DMS 273 (cell line): ENCODE results near the gene TAT.
A peak's percentile ranks its signal among the peaks of the same experiment; 100 is the strongest.
"Not testable (repeated sequence)": the region's sequence is repeated elsewhere in the genome, so short reads cannot be mapped to it uniquely, and the experiment has no call there.

Source experiments
- DNase-seq: peaks from one replicate; lab custom pipeline; 2025; ENCODE audit not compliant: unreplicated experiment; lab: John Stamatoyannopoulos, UW

The TAT gene

DNA sequence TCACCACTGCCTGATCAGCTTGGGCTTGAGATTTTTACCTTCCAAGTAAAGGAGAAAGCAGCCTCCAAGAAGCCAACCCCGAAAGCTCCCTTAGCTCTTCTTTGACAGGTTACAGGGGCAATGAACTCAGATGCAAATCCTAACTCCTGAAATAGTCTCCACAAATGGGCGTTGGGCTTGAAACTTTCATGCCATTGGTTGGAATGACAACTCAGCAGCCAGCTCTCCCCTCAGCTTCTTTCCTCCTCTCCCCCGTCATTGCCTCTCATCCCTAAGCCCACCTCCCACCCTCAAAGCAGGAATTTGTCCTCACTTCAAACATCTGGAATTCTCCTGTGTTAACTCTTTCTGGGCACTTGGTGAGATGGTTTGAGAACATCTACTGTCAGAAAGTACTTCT lies at the start of gene TAT:
TSS of gene TAT (minus strand) at position 122 of the 400 bp plus-strand sequence. CDS start 677 bp downstream, outside the sequence.
- no peak for DNase-seq

DNA sequence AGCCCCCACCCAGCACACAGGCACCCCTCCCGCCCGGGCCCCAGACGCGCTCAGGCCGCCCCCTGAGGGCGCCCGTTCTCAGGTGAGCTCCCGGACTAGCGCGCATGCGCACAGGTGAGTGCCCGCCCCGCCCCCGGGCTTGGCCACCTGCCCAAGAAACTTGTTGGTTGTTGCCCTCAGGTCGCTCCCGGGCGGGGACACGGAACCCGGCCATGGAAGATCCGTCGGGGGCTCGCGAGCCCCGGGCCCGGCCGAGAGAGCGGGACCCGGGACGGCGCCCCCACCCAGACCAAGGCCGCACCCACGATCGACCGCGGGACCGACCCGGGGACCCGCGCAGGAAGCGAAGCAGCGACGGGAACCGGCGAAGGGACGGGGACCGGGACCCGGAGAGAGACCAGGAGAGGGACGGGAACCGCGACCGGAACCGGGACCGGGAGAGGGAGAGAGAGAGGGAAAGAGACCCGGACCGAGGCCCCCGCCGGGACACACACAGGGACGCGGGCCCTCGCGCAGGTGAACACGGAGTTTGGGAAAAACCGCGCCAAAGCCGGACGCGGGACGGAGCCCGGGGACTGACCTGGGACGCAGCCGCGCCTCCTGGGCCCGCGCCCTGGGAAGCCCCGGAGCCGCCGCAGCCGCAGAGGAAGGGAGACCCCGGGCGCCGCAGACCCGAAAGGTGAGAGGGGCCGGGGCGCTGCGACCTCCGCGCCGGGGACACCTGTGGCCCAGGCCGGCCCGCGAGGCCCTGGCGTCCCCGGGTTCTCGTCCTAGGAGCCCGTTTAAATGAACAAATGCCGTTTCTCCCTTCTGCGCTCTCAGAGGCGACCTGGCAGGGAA lies 49.3 kb upstream of the TAT start, which contains the start of gene MARVELD3:
TSS of gene MARVELD3 (plus strand) at position 167 of the 840 bp plus-strand sequence. CDS start at position 213, 46 bp downstream.
- peak; percentile 46 for DNase-seq

DNA sequence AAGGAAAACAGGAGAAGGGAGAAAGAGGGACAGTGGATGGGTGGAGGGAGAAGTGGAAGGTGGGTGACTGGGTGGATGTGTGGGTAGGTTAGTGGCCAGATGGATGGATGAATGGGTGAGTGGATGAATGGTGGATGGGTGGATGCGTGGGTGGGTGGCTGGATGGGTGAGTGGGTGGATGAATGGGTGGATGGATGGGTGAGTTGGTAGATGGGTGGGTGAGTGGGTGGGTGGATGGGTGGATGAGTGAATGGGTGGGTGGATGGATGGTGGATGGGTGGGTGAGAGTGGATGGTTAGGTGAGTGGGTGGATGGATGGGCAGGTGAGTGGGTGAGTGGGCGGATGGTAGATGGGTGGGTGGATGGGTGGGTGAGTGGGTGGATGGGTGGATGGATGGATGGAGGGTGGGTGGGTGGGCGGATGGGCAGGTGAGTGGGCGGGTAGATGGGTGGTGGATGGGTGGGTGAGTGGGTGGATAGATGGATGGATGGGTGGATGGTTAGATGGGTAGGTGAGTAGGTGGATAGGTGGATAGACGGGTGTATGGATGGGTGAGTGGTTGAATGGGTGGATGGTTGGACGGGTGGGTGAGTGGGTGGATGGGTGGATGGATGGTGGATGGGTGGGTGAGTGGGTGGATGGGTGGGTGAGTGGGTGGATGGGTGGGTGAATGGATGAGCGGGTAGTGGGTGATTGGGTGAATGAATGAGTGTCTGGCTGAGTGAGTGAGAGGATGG lies 48.4 kb upstream of the TAT start:
- no peak for DNase-seq

DNA sequence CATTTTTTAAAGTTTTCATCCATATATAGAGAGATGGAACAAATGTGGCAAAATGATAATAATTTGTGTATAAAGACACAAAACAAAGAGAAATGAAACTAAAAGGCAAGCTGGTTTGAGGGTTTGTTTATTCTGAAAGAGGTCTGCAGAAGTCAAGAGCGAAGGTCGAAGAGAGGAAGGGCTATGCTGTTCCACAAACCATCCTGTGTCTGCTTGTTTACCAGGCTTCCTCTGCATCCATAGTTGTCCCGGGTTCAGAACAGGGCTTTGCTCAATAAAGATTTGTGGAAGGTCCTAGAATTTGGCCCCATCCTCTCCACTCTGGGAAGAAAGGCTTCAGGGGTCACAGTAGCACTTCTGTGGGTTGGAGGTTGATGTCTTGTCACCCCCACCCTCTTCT lies 46.7 kb upstream of the TAT start:
- no peak for DNase-seq

DNA sequence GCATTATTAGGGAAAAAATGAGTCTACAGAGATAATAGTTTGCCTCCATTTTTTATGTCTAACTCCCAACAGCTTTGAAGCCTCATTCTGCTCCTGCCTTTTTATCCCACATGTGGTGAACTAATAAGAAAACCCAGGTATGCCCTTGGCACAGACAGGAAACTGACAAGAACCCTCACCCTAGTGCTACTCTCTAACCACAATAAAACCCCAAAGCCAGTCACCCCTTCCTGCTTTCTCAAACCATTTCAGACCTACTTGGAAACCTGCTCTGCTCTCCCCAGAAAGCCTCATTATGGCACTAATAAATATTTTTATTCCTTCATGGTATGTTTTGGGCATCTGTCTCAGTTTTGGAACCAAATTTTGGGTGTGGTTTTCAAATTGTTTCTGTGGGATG lies 45.2 kb upstream of the TAT start:
- no peak for DNase-seq

DNA sequence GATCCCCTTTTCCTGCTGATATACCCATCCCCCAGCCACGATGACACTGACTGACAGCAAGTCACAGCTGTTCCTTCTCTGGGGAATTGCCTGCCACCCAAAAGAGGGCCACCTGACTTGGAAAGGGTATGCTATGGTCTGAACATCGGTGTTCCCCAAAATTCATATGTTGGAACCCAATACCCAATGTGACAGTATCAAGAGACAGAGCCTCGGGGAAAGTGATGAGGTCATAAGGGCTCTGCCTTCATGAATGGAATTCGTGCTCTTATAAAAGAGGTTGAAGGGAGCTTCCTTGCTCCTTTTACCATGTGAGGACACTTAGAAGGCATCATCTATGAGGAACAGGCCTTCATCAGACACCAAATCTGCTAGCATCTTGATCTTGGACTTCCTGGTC lies 41.5 kb upstream of the TAT start:
- DNase-seq, result no peak

DNA sequence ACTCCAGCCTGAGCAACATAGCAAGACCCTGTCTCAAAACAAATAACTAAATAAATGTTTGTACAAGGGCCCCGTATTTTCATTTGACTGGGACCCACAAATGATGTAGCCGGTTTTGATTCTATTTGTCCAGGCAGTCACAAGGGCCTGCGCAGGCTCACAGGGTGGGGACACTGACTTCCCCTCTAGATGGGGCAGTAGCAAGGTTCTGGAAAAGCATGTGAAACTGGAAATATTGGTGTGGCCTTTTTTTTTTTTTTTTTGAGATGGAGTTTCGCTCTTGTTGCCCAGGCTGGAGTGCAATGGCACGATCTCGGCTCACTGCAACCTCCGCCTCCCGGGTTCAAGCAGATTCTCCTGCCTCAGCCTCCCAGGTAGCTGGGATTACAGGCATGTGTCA lies 38.1 kb upstream of the TAT start:
- not testable (repeated sequence) for DNase-seq

DNA sequence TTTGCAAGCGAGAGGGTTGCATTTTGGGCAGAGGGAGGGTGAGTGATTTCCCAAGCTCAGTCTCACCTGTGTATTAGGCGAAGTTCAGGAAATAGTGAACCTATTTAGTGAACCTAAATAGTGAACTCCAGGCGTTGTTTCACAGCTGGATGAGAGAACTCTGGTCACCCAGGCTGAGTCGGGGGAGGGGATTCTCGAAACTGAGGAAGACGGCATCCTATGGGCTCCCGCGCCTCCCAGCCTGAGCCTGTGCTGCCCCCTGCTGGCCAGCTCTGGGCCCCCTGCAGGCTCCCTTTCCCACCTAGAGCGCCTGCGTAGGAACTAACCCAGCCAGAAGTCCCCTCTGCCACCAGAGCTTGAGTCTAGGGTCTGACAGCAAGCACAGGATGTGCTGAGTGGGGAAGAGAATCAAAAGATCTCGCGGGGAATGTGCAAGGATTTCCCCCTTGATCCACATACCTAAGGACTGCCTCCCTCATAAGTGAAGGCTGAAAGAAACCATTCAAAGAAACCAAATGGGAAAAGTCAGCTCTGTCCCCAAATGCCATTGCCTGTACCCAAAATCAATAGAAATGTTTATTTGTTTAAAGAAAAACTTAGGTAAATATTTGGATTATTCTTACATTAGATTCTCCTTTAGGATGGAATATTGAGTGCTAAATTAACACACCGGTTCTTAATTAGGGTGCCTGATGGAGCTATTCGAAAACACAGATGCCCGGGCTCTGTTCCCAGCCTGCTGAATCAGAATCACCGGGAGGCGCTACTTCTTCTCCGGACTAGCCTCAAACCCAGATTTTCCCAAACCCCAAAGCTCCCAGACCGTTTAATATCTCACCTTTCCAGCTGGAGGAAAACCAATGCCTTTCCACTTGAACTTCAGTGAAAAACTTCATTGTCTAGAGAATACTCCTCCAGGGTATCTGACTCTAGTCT lies 34.3 kb upstream of the TAT start:
- DNase-seq, result peak; percentile 92

DNA sequence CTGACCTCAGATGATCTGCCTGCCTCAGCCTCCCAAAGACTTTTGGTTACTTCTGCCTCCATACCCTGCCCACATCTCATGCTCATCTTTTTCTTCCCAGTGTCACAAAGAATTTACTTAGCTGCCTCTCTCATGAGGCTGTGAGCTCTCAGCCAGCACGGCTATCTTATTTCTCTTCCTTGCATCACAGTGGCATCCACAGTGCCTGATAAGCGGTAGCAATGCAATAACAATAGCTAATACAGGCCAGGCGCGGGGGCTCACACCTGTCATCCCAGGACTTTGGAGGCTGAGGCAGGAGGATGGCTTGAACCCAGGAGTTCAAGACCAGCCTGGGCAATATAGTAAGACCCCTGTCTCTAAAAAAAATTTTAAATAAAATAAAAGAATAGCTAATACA lies 33.6 kb upstream of the TAT start:
- no peak for DNase-seq

DNA sequence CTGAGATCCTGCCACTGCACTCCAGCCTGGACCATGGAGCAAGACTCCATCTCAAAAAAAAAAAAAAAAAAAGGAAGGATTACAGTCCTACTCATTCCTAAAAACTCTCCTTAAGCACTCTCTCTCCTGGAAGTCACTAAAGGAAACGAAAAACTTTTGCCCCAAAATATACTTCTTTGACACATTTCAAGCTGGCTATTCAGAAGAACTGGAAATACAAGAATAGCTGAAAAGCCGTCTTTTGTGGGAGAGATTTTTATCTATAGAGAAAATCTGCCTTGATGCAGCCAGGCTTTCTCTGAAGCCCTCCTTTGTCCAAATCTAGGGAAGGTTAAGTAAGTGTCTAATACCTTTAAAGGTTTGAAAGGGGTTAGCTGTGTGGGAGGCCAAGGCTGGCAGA lies 32.2 kb upstream of the TAT start:
- DNase-seq, result no peak

DNA sequence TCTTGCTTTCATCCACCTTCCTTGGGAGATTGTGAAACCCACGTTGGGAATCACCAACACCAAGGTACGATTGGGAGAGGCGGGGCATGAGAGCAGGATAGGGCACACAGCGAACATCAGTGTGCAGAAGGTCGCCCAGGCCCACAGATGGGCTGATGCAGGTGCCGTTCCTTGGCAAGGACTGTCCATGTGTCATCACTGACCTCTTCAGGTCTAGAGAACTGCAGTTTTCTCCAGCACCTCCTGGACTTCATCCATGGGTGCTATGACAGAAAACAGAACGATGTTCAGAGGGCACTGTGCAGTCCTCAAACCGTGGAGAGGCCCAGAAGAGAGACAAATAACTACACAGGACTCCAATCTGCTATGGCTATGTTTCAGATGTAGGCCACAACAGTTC lies 23.9 kb upstream of the TAT start:
- no peak for DNase-seq

DNA sequence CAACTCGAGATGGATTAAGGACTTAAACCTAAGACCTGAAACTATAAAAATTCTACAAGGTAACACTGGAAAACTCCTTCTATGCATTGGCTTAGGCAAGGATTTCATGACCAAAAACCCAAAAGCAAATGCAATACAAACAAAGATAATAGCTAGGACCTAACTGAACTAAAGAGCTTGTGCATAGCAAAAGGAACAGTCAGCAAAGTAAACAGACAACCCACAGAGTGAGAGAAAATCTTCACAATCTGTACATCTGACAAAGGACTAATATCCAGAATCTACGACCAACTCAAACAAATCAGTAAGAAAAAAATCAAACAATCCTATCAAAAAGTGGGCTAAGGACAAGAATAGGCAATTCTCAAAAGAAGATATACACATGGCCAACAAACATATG lies 21.5 kb upstream of the TAT start:
- DNase-seq, result not testable (repeated sequence)

DNA sequence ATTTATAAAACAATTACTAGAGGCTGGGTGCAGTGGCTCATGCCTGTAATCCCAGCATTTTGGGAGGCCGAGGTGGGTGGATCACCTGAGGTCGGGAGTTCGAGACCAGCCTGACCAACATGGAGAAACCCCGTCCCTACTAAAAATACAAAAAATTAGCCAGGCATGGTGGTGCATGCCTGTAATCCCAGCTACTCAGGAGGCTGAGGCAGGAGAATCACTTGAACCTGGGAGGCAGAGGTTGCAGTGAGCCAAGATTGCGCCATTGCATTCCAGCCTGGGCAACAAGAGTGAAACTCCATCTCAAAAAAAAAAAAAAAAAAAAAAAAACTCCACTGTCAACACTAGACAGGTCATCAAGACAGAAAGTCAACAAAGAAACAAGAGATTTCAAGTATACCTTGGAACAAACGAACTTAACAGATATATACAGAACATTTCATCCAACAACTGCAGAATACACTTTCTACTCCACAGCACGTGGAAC lies 18.5 kb upstream of the TAT start:
- DNase-seq, result not testable (repeated sequence)

DNA sequence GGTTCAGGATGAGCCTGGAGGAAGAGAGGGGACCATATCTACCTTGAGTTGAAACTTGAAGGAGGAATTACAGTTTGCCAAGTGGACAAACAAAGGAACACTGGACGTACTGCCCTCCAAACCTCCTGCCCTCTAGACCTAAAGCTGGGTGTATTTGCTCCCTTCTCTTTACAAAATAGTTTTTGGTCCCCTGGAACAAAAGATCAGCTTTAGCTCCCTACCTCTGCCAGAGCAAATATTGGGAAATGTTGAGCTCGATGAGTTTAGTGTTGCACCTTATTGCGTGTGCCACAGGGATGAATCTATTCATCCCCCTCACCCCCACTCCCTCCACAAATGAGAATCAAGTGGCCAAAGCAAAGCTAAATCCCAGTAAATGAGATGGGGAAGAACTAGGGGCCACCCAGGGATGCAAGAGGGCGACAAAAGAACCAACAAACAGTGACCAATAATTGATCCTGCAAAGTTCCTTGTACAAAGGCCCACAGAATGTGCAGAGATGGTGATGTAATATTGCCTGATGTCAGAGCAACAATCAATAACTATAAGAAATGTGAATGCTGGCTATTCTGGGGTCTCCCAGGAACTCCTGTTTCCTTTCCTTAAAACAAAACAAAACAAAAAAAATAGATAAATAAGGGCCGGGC lies 17.2 kb upstream of the TAT start:
- no peak for DNase-seq

DNA sequence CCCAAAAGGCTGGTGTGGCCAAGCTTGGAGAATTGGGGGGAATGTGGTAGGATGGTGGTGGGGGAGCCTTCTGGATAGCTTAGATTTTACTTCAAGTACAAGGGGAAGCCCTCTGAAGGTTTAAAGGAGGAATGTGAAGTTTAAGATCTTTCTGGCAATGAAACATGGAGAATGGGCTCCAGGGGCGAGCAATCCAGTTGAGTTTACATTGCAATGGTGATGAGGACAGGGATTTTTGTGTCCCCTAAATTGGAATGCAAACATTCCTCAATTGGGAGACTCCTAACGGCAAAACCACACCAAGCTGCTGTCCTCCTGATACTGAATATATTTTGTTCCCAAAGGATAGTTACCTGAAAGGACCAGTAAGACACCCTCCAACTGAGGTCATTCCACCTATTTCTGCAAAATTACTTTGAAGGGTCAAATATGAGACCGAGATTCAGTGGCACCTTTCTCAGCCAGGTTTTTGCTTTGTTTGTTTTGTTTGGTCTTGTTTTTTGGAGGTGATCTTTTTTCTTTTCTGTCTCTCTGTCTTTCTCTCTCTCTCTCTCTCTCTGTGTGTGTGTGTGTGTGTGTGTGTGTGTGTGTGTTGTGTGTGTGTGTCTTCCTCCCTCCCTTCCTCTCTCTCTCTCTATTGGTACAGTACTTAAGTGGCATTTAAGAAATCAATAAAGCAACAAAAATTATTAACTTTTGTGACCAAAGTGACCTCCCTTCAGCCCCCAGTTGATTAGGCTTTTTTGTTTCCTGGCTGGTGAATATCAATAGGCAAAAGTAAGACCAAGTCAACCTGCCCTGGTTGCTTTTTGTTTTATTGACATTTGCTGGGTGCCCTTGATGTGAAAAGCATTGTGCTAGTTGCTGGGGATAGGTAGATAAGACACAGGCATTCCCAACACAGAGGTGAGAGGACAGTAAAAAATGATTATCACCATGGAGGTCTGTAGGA lies 16.4 kb upstream of the TAT start:
- no peak for DNase-seq

DNA sequence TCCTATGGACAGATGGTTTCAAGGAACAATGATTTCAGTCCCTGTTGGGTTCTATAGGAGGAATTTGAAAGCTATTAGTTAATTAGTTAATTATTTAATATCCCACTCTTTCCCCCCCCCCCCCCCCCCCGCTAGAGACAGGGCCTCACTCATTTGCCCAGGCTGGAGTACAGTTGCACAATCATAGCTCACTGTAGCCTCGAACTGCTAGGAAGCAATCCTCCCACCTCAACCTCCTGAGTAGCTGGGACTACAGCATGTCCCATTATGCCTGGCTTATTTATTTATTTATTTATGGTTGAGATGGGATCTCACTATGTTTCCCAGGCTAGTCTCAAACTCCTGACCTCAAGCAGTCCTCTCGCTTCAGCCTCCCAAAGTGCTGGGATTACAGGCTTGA lies 15.0 kb upstream of the TAT start:
- DNase-seq, result no peak

DNA sequence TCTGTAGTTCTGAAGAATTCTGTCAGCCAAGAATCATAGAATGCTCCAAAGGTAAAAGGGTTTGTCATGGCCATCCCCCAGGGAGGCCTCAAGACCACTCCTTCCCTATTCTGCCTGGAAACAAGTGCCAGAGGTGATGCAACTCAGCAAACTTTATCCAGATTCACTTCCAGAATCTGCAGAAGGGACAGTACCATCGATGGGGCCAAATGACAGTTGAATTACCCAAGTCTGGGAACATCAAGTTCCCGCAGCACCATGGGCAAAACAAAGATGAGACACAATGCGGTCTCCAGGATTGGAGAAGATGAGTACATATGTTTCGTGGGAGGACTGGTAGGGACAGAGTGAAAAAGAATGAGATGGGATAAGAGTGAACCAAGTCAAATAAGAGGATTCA lies 13.7 kb upstream of the TAT start:
- no peak for DNase-seq

DNA sequence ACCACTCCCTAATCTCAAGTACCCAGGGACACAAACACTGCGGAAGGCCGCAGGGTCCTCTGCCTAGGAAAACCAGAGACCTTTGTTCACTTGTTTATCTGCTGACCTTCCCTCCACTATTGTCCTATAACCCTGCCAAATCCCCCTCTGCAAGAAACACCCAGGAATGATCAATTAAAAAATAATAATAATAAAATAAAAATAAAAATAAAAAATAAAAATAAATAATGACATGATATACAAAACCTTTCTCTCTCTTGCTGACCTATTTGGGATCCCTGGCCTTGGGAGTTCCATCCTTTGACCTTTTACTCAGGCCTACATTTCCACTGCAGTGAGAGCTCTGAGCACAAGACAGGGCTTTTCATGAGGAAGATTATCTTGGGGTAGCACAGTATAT lies 13.2 kb upstream of the TAT start:
- not testable (repeated sequence) for DNase-seq

DNA sequence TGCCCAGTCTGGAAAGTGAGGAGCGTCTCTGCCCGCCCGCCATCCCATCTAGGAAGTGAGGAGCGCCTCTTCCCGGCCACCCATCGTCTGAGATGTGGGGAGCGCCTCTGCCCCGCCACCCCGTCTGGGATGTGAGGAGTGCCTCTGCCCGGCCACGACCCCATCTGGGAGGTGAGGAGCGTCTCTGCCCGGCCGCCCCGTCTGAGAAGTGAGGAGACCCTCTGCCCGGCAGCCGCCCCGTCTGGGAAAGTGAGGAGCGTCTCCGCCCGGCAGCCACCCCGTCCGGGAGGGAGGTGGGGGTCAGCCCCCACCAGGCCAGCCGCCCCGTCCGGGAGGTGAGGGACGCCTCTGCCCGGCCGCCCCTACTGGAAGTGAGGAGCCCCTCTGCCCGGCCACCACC lies 12.4 kb upstream of the TAT start:
- not testable (repeated sequence) for DNase-seq
